ENCODE measurements around the gene PTPRG. TPM values are rescaled to one million over a fixed set of nuclear protein-coding genes. Genes with fewer than 3 reads are reported as not detected.

The PTPRG gene
- total and polyA plus RNA-seq, 11 donors, result 8.0 to 48.5 (median 35.4) TPM

DNA sequence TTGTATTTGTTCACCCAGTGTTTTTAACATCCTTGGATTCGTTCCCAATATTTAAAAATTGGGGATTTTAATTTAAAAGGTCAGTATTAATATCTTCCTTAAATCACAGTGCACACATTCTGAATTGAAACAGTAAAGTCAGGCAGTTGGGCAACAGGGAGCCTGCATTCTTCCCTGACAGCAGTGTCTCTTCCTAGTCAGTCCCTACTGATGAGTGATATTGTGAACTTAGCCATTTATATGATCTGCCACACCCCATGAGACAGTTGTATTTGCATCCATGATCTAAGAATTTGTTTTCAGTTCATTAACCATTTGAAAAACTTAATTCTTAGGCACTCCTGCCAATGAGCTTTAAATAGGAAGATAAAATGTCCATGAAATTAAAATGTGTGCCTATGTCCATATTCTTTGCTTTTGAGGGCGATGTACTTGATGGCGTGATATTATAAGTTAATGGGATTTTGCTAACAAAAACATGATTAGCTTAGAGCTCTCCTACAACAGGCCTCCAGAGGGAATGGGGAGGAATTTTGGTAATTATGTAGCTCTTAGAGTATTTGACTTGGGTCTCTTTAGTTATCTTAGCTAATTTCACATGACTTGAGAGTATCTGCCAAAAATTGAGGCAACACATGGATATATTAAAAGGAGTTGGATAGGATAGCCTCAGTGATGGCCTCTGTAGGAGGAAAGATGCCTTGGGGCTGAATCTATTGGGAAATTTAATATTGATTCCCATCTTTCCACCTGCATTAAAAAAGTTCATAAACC is 219.3 kb downstream of the PTPRG start:
- 69 to 81% (median 76%) methylated on average over 3 of the region's 3 CpGs for WGBS, 4 donors
- Histone ChIP-seq H3K9me3 (peaks cover 0 to 3% (median 0%) of the 10 kb centered on the region in 12 donors), H3K36me3 (no peaks in the 10 kb centered on the region), H3K27ac (peak overlapping the region in 2 of 12 donors; percentile 5 to 11), H3K4me1 (peaks cover 0 to 44% (median 20%) of the 10 kb centered on the region in 12 donors), H3K4me3 (no peak overlapping the region), H3K27me3 (no peaks in the 10 kb centered on the region)
- intact Hi-C loops (cut with DNase I), result no loop called here
- DNase-seq (no peak), ATAC-seq (peak in 2 of 4 donors; percentile 53 to 59)
- TF ChIP-seq POLR2A (IDR thresholded peaks at IDR 0.05), result no peak
- TF ChIP-seq CTCF (IDR thresholded peaks at IDR 0.05), result no peak

DNA sequence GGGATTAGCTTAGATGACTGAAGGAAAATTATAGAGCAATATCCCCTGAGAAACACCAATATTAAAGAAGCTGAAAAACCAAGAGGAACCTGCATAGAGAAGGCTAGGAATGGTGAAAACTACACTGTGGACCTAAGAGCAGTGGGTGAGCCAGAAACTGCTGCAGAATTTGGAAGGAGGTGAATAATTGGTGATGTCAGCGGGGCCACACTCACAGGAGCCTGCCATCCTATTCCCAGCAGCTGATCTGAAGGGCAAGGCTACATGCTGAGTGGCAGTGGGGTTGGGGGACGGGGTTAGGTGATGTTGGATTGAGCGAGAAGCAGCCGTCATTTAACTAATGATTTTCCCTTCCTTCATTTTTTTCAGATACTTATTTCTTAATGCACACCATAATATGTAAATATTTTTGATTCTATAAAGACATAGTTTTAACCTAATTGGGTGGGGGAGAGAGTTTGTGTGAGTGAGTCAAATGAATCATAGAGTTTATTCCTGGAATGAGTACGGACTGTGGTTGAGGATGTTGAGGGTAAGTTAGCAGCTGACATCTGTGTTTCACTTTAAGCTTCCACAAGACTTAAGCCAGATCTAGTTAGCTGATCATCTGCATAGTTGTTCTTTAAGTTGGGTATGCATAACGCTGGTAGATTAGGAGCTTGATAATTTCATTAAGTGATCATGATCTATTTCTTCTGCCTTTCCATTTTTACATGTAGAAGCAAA is 222.8 kb downstream of the PTPRG start:
- H3K4me3 ChIP-seq, result no peak overlapping the region
- no peak for DNase-seq
- peaks cover 0 to 29% (median 19%) of the 10 kb centered on the region in 12 donors for H3K4me1 ChIP-seq
- no peak overlapping the region for H3K27ac ChIP-seq
- TF ChIP-seq POLR2A (IDR thresholded peaks at IDR 0.05) (no peak), CTCF (IDR thresholded peaks at IDR 0.05) (no peak)
- ATAC-seq, result peak in 1 of 4 donors; percentile 15
- no peaks in the 10 kb centered on the region for H3K27me3 ChIP-seq
- 84 to 92% (median 88%) methylated on average over 6 of the region's 6 CpGs for WGBS, 4 donors
- H3K36me3 ChIP-seq, result no peaks in the 10 kb centered on the region
- intact Hi-C loops (cut with DNase I), result no loop called here
- peaks cover 0 to 14% (median 0%) of the 10 kb centered on the region in 12 donors for H3K9me3 ChIP-seq

- Histone ChIP-seq H3K36me3 (no peaks in the 10 kb centered on the region), H3K4me3 (no peak overlapping the region), H3K27me3 (no peaks in the 10 kb centered on the region), H3K27ac (no peak overlapping the region), H3K9me3 (peaks cover 0 to 14% (median 0%) of the 10 kb centered on the region in 12 donors), H3K4me1 (peaks cover 5 to 25% (median 15%) of the 10 kb centered on the region in 12 donors)
- 86 to 98% (median 93%) methylated on average over 4 of the region's 4 CpGs for WGBS, 4 donors
- intact Hi-C loops (cut with DNase I), result no loop called here
- ATAC-seq (no peak), DNase-seq (no peak)
- TF ChIP-seq POLR2A (IDR thresholded peaks at IDR 0.05) (no peak), CTCF (IDR thresholded peaks at IDR 0.05) (no peak)
Measured at GRCh38 chr3:61788623-61789507, 227.5 kb downstream of the PTPRG start.
